ENCODE measurements around the gene ABHD17A. TPM values are rescaled to one million over a fixed set of nuclear protein-coding genes. Genes with fewer than 3 reads are reported as not detected.

The ABHD17A gene
- total and polyA plus RNA-seq, 8 donors = 25.7 to 177 (median 74.2) TPM

- intact Hi-C loops (cut with DNase I; ENCODE audit: low total_unique reads) = no loop called here
- Histone ChIP-seq H3K9me3 (no peaks in the 10 kb centered on the region), H3K4me3 (peak overlapping the region; percentile 87 to 100 (median 98)), H3K27me3 (peaks cover 0 to 8% (median 0%) of the 10 kb centered on the region in 3 donors), H3K27ac (peak overlapping the region in 4 of 5 donors; percentile 97 to 99 (median 98)), H3K4me1 (peaks cover 57 to 75% (median 67%) of the 10 kb centered on the region in 4 donors), H3K36me3 (peaks cover 0 to 22% (median 17%) of the 10 kb centered on the region in 4 donors)
- no peak for TF ChIP-seq EP300 (IDR thresholded peaks at IDR 0.05)
- DNase-seq = no peak
- 3 to 6% (median 6%) methylated on average over 12 of the region's 12 CpGs for WGBS, 5 donors
Observed at GRCh38 chr19:1847348-1847683, 38.0 kb downstream of the ABHD17A start.

- peaks cover 0 to 22% (median 17%) of the 10 kb centered on the region in 4 donors for H3K36me3 ChIP-seq
- peak overlapping the region in 1 of 5 donors; percentile 99 for H3K27ac ChIP-seq
- WGBS, 5 donors = 68 to 78% (median 72%) methylated on average over 25 to 29 of the region's 29 CpGs
- H3K9me3 ChIP-seq = no peaks in the 10 kb centered on the region
- H3K4me1 ChIP-seq = peaks cover 52 to 74% (median 65%) of the 10 kb centered on the region in 4 donors
- no peak for TF ChIP-seq POLR2AphosphoS5 (IDR thresholded peaks at IDR 0.05)
- no peak for TF ChIP-seq POLR2A (IDR thresholded peaks at IDR 0.05)
- no peak for TF ChIP-seq EP300 (IDR thresholded peaks at IDR 0.05)
- no peak for TF ChIP-seq CTCF (IDR thresholded peaks at IDR 0.05)
- H3K4me3 ChIP-seq = peak overlapping the region; percentile 87 to 100 (median 98)
- no peak for DNase-seq
- peaks cover 0 to 1% (median 0%) of the 10 kb centered on the region in 3 donors for H3K27me3 ChIP-seq
- intact Hi-C loops (cut with DNase I; ENCODE audit: low total_unique reads) = no loop called here
Observed at GRCh38 chr19:1846517-1847204, 38.6 kb downstream of the ABHD17A start.

- 63 to 81% (median 69%) methylated on average over 11 of the region's 11 CpGs for WGBS, 5 donors
- Histone ChIP-seq H3K4me3 (peak overlapping the region in 1 of 4 donors; percentile 99), H3K27me3 (no peaks in the 10 kb centered on the region), H3K4me1 (peaks cover 52 to 80% (median 72%) of the 10 kb centered on the region in 4 donors), H3K36me3 (peaks cover 0 to 22% (median 17%) of the 10 kb centered on the region in 4 donors), H3K9me3 (no peaks in the 10 kb centered on the region), H3K27ac (peak overlapping the region in 1 of 5 donors; percentile 8)
- intact Hi-C loops (cut with DNase I; ENCODE audit: low total_unique reads) = no loop called here
- no peak for TF ChIP-seq POLR2AphosphoS5 (IDR thresholded peaks at IDR 0.05)
- no peak for TF ChIP-seq CTCF (IDR thresholded peaks at IDR 0.05)
- no peak for DNase-seq
Observed at GRCh38 chr19:1845642-1846041, 39.7 kb downstream of the ABHD17A start.

- H3K4me3 ChIP-seq = peak overlapping the region in 1 of 4 donors; percentile 4
- H3K36me3 ChIP-seq = peaks cover 0 to 22% (median 17%) of the 10 kb centered on the region in 4 donors
- DNase-seq = no peak
- intact Hi-C loops (cut with DNase I; ENCODE audit: low total_unique reads) = no loop called here
- H3K27me3 ChIP-seq = no peaks in the 10 kb centered on the region
- WGBS, 5 donors = 86 to 91% (median 87%) methylated on average over 3 to 16 of the region's 16 CpGs
- peaks cover 52 to 85% (median 77%) of the 10 kb centered on the region in 4 donors for H3K4me1 ChIP-seq
- no peaks in the 10 kb centered on the region for H3K9me3 ChIP-seq
- TF ChIP-seq POLR2A (IDR thresholded peaks at IDR 0.05) (no peak), EP300 (IDR thresholded peaks at IDR 0.05) (no peak), CTCF (IDR thresholded peaks at IDR 0.05) (no peak), POLR2AphosphoS5 (IDR thresholded peaks at IDR 0.05) (no peak)
- H3K27ac ChIP-seq = no peak overlapping the region
Observed at GRCh38 chr19:1845125-1845515, 40.2 kb downstream of the ABHD17A start.
